Neutrophil (primary cell): ENCODE data around the gene INCA1.
"Not testable (repeated sequence)": the region's sequence is repeated elsewhere in the genome, so short reads cannot be mapped to it uniquely, and the experiment has no call there.

Experiments
- H3K27ac ChIP-seq: fragments of 200-600 bp; sonication (generic); 2 replicates; pipeline ENCODE4 v1.5.1; 2016; ENCODE audit warnings: mild to moderate bottlenecking, moderate library complexity
- H3K27me3 ChIP-seq: fragments of 200-600 bp; sonication (generic); 2 replicates; pipeline ENCODE4 v1.6.0; 2016; ENCODE audit warnings: mild to moderate bottlenecking
- H3K36me3 ChIP-seq: fragments of 200-600 bp; sonication (generic); 2 replicates; pipeline ENCODE4 v1.5.1; 2017
- H3K4me1 ChIP-seq, 2 experiments: fragments of 200-600 bp in 1 of 2; sonication (generic) in 1 of 2; 1 replicate in 1 of 2; 2 replicates in 1 of 2; pipeline versions ENCODE4 v1.5.1 to v1.6.1; 2013 to 2016; ENCODE audit warnings: low read depth in 1 of 2, low read length in 1 of 2, mild to moderate bottlenecking in 1 of 2, moderate library complexity in 1 of 2; ENCODE audit not compliant: control insufficient read depth in 1 of 2, insufficient read depth in 1 of 2
- H3K4me3 ChIP-seq, 2 experiments: fragments of 200-600 bp in 1 of 2; sonication (generic) in 1 of 2; 1 replicate in 1 of 2; 2 replicates in 1 of 2; pipeline ENCODE4 v1.5.1; 2013 to 2016; ENCODE audit warnings: low read depth in 1 of 2, low read length in 1 of 2, mild to moderate bottlenecking in 1 of 2, moderate library complexity in 1 of 2
- H3K9me3 ChIP-seq: fragments of 200-600 bp; sonication (generic); 2 replicates; pipeline ENCODE4 v1.5.1; 2016
- TF ChIP-seq, protein P1 (sequence below): fragments of 200-600 bp; sonication (generic); IDR thresholded peaks from 2 replicates; pipeline ENCODE4 v1.5.1; 2016; ENCODE audit warnings: antibody characterized with exemption

INCA1 gene

DNA sequence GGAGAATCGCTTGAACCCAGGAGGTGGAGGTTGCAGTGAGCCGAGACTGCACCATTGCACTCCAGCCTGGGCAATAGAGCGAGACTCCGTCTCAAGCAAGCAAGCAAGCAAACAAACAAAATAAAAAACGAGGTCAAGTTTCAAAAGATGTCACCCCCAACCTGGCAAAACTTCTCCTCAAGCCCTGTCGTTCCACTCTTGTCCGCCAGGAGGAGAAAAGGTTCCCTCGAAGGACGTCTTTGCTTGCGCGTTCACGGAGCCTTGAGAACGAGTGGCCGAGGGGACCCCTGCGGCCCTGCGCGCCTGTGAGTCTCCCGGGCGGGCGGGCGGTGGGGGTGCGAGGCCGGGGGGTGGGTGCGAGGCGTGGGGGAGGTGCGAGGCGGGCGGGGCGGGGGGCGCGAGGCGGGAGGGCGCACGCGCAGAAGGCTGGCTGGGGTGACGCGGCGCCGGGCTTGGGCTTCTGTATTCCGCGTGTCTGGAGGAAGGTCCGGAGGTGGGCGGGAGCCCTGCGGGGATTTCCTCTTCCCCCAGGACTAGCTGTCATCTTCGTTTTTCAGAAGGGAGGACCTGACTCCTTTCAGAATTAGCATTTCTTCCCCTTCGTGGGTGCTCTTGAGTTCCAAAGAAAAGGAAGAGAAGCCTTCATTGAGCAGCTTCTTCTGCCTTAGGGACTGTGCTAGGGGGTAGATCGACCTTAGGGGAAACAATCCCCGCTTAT is 34.2 kb upstream of the INCA1 start:
- peak overlapping the region; percentile 91 for H3K27ac ChIP-seq
- H3K36me3 ChIP-seq = no peaks in the 10 kb centered on the region
- H3K27me3 ChIP-seq = peaks cover 29% of the 10 kb centered on the region
- no peaks in the 10 kb centered on the region for H3K9me3 ChIP-seq
- TF ChIP-seq, protein P1, sequence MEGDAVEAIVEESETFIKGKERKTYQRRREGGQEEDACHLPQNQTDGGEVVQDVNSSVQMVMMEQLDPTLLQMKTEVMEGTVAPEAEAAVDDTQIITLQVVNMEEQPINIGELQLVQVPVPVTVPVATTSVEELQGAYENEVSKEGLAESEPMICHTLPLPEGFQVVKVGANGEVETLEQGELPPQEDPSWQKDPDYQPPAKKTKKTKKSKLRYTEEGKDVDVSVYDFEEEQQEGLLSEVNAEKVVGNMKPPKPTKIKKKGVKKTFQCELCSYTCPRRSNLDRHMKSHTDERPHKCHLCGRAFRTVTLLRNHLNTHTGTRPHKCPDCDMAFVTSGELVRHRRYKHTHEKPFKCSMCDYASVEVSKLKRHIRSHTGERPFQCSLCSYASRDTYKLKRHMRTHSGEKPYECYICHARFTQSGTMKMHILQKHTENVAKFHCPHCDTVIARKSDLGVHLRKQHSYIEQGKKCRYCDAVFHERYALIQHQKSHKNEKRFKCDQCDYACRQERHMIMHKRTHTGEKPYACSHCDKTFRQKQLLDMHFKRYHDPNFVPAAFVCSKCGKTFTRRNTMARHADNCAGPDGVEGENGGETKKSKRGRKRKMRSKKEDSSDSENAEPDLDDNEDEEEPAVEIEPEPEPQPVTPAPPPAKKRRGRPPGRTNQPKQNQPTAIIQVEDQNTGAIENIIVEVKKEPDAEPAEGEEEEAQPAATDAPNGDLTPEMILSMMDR = peak; percentile 91
- peak overlapping the region; percentile 58 to 64 for H3K4me3 ChIP-seq
- peaks cover 27 to 31% of the 10 kb centered on the region in 2 experiments for H3K4me1 ChIP-seq

- peaks cover 27 to 31% of the 10 kb centered on the region in 2 experiments for H3K4me1 ChIP-seq
- not testable (repeated sequence) for H3K9me3 ChIP-seq, H3K36me3 ChIP-seq
- H3K4me3 ChIP-seq = peak overlapping the region; percentile 58 to 64
- H3K27ac ChIP-seq = peak overlapping the region; percentile 91
- H3K27me3 ChIP-seq = peaks cover 17% of the 10 kb centered on the region
Measured at GRCh38 chr17:5030168-5030567, 32.8 kb upstream of the INCA1 start.

GRCh38 chr17:5027916-5028315 is 30.6 kb upstream of the INCA1 start:
- peaks cover 27 to 31% of the 10 kb centered on the region in 2 experiments for H3K4me1 ChIP-seq
- no peaks in the 10 kb centered on the region for H3K9me3 ChIP-seq
- no peak overlapping the region for H3K27ac ChIP-seq
- TF ChIP-seq, protein P1 = no peak
- peaks cover 15% of the 10 kb centered on the region for H3K36me3 ChIP-seq
- H3K4me3 ChIP-seq = no peak overlapping the region
- H3K27me3 ChIP-seq = no peaks in the 10 kb centered on the region

- TF ChIP-seq, protein P1 = no peak
- H3K27me3 ChIP-seq = no peaks in the 10 kb centered on the region
Measured at GRCh38 chr17:5027299-5027698, 30.0 kb upstream of the INCA1 start.

DNA sequence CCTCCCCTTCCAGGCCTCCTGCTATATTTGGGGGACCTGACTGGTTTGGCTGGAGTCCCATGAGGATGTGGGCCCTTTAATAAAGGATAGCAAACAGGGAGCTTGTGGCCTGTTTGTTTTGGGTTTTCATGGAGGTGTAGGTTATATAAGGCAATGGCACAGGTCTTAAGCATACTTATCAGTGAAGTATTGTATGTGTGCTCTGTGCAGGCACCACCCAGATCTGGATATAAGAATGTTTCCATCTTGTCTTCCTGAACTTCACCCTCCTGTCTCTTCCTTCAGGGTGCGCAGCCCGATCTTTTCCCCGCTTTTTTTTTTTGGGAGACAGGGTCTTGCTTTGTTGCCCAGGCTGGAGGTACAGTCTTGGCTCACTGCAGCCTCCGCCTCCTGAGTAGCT is 27.3 kb upstream of the INCA1 start:
- TF ChIP-seq, protein P1 = no peak
- H3K36me3 ChIP-seq = peaks cover 47% of the 10 kb centered on the region
- no peak overlapping the region for H3K27ac ChIP-seq
- H3K4me1 ChIP-seq = peaks cover 10 to 11% of the 10 kb centered on the region in 2 experiments
- H3K4me3 ChIP-seq = no peak overlapping the region
- H3K27me3 ChIP-seq = no peaks in the 10 kb centered on the region
- H3K9me3 ChIP-seq = no peaks in the 10 kb centered on the region

More at GRCh38 chr17:5027299-5027698, 30.0 kb upstream of the INCA1 start:
- Histone ChIP-seq H3K27ac (no peak overlapping the region), H3K4me3 (no peak overlapping the region), H3K9me3 (no peaks in the 10 kb centered on the region), H3K36me3 (peaks cover 21% of the 10 kb centered on the region), H3K4me1 (peaks cover 27 to 31% of the 10 kb centered on the region in 2 experiments)

DNA sequence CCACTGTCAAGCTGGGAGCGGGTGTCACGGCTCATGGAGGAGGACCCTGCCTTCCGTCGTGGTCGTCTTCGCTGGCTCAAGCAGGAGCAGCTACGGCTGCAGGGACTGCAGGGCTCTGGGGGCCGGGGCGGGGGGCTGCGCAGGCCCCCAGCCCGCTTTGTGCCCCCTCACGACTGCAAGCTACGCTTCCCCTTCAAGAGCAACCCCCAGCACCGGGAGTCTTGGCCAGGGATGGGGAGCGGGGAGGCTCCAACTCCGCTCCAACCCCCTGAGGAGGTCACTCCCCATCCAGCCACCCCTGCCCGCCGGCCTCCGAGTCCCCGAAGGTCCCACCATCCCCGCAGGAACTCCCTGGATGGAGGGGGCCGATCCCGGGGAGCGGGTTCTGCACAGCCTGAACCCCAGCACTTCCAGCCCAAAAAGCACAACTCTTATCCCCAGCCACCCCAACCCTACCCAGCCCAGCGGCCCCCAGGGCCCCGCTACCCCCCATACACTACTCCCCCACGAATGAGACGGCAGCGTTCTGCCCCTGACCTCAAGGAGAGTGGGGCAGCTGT is 26.3 kb upstream of the INCA1 start:
- Histone ChIP-seq H3K9me3 (no peaks in the 10 kb centered on the region), H3K36me3 (peaks cover 55% of the 10 kb centered on the region), H3K4me3 (no peak overlapping the region), H3K27ac (no peak overlapping the region), H3K4me1 (peaks cover 4 to 5% of the 10 kb centered on the region in 2 experiments), H3K27me3 (no peaks in the 10 kb centered on the region)
- TF ChIP-seq, protein P1 = no peak
